Measurements from ENCODE around the gene RTL10.

DNA sequence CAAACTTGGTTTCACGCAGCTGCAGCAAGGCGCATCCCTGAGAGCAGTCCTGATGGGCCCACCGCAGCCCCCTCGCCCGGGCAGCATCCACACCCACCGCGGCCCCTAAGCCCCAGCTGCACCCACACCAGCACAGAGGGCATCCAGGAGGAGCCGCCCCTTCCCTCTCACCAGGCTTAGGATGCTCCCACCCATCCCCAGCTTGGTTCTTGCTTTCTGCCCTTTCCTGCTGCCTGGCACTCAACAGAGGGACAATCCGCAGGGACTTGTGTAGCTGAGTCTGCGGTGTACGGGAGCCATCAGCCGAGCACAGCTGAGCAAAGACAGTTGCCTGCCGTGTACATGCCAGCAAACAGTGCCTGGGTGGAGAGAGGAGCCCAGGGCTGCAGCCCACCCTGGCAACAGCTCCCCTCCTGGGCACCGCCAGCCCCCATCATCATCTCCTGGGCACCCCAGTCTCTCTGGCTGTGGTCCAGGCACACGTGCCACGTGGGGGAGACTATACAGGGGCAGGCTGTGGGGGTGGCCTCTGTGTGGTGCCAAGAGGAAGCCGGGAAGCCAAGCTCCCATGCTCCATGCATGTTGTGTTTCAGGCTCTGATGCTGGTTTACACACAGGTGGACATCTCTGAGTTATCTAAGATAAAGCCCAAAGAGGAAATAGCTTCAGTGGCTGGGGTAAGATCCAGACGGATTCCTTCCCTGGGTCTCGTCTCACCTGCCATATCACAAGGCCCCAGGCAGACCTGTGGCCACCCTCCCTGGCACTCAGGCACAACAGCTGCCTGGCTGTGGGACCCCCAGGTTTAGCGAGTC, 36.0 kb upstream of the RTL10 start:
- TF ChIP-seq, protein P1, sequence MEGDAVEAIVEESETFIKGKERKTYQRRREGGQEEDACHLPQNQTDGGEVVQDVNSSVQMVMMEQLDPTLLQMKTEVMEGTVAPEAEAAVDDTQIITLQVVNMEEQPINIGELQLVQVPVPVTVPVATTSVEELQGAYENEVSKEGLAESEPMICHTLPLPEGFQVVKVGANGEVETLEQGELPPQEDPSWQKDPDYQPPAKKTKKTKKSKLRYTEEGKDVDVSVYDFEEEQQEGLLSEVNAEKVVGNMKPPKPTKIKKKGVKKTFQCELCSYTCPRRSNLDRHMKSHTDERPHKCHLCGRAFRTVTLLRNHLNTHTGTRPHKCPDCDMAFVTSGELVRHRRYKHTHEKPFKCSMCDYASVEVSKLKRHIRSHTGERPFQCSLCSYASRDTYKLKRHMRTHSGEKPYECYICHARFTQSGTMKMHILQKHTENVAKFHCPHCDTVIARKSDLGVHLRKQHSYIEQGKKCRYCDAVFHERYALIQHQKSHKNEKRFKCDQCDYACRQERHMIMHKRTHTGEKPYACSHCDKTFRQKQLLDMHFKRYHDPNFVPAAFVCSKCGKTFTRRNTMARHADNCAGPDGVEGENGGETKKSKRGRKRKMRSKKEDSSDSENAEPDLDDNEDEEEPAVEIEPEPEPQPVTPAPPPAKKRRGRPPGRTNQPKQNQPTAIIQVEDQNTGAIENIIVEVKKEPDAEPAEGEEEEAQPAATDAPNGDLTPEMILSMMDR (IDR thresholded peaks at IDR 0.05): no peak
- no peak for TF ChIP-seq POLR2A (IDR thresholded peaks at IDR 0.05)
